GM18498 (cell line): ENCODE results near the gene EPS8L1.

ENCODE experiments used
- ATAC-seq: cut with Tn5 transposase; IDR thresholded peaks from one replicate; pipeline ENCODE4 v1.9.1; 2021; ENCODE audit warnings: mild to moderate bottlenecking, moderate library complexity; ENCODE audit not compliant: unreplicated experiment

EPS8L1 gene

DNA sequence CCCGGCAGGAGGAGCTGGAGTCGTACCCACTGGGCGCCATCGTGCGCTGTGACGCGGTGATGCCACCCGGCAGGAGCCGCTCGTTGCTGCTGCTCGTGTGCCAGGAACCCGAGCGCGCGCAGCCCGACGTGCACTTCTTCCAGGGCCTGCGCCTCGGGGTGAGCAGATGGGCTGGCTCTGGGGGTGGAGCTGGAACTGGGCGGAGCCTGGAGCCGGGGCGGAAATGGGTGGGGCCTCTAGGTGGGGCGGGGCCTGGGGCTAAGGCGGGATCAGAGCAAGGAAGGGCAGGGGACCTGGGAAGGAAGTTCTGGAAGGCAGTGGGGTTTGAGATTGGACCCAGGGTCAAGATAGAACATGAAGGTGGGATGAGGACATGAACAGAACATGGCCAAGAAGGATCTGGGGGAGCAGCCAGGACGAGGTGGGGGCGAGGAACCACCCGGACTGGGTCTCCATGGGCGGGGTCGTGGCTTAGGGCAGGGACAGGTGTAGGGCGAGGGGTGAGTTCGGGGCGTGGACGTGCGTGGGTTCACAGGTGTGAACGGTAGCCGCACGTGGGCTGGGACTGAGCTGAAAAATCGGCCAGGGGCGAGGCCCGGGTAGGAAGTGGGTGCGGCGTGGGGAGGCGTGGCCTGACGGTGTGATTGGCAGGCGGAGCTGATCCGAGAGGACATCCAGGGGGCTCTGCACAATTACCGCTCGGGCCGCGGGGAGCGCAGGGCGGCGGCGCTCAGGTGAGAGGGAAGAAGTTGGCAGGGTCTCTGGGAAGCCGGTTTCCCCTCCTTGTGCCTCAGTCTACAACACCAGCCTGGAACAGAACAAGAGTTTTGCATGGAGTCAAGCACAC is 4.7 kb downstream of the EPS8L1 start:
- no peak for ATAC-seq

DNA sequence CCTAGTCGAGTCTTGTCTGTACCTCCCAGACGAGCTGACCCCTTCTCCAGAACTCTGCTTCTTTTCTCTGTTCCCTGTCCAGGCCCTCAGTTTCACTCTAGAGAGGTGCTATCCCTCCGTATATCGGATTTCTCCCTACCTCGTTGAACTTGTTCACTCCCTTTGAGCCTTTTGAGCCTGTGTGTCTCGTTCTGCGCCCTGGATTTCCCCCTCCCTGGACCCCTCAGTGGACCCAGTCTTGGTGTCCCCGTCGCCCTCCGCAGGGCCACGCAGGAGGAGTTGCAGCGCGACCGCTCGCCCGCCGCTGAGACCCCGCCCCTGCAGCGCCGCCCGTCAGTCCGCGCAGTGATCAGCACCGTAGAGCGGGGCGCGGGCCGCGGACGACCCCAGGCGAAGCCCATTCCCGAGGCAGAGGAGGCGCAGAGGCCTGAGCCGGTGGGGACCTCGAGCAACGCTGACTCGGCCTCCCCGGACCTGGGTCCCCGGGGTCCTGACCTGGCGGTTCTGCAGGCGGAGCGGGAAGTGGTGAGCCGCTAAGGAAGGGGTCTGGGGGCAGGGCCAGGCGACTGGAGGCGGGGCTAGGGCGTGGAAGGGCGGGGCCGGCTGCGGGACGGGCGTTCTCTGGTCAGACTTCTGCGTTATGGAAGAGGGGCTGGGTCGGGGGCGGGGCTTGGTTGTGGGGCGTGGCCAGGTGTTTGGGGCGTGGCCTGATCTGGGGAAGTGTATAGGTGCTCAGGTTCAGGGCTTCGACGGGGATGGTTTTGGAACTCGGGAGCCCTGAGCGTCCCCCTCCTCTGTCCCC is 5.5 kb downstream of the EPS8L1 start:
- ATAC-seq, result peak; percentile 69

DNA sequence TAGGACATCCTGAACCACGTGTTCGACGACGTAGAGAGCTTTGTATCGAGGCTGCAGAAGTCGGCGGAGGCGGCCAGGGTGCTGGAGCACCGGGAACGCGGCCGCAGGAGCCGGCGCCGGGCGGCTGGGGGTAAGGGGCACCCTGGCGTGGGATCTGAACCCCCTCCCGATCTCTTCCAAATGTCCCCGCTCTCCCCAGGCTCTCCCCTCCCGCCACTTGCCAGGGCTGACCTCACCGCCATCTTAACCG is 6.0 kb downstream of the EPS8L1 start:
- ATAC-seq, result no peak

DNA sequence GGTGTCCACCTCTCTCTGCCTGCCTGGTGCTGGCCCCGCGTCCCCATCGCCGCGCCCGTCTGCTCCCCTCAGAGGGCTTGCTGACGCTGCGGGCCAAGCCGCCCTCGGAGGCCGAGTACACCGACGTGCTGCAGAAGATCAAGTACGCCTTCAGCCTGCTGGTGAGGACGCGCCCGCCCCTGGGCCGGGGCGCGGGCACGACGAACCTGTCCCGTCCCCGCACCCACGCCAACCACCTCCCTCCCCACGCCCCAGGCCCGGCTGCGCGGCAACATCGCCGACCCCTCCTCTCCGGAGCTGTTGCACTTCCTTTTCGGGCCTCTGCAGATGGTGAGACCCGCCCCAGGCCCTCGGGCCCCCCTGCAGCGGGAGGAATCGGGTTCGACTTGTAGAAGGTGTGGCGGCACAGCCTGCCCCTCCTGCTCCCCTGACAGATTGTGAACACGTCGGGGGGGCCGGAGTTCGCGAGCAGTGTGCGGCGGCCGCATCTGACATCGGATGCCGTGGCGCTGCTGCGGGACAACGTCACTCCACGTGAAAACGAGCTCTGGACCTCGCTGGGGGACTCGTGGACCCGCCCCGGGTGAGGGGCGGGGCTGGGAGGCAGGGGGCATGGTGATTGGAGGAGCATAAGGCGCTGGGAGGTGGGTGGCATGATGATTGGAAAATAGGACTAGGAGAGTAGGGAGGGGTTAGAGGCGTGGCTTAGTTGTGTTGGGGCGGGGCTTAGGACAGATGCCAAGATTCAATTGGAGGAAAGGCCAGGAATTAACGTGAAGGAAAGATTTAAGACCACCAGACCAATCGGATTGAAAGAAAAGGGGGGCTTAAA is 6.6 kb downstream of the EPS8L1 start:
- ATAC-seq, result no peak

DNA sequence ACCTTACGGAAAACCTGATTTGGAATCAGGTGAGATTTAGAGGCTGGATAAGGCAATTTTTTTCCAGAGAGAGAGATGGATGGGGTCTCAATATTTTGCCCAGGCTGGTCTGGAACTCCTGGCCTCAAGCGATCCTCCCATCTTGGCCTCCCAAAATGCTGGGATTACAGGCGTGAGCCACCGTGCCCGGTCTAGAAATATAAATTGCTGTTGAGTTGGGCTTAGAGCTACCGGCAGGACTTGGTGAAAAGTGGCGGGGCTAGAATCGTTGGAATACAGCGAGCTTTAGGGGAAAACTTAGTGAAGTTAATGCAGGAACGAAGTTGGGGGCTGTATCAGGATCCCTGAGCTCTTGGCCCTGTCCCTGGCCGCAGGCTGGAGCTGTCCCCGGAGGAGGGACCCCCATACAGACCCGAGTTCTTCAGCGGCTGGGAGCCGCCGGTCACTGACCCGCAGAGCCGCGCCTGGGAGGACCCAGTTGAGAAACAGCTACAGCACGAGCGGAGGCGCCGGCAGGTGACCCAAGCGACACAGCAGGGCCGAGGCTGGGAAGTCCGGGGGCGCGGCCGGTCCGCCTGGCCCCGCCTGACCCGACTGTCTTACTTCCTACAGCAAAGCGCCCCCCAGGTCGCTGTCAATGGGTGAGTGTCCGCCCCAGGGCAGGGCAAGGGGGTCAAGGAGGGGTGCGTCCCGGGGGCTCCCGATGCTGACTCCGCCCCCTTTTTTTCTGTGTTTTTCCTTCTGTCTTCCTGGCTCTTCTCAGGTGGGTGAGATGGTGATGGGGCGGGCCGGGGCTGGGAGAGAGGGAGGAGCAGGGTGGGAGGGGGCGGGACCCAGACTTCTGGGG is 7.6 kb downstream of the EPS8L1 start:
- no peak for ATAC-seq

DNA sequence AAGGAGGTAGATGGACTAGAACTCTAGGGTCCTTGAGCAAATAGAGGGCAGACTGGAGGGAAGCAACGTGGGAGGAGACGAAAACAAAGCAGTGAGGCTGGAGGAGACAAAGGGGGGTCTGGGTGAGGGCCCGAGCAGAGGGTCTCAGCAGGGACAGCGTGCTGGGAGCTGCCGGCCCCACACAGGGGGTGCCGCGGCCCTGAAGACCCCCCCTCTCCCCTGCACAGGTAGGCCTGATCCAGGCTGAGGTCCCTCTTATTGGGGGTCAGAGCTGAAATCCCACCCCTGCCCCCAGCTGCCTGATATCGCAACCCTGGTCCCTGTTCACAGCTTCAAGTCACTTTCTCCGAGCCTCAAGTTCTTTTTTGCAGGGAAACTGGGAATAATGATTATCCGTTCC is 8.7 kb downstream of the EPS8L1 start:
- no peak for ATAC-seq

DNA sequence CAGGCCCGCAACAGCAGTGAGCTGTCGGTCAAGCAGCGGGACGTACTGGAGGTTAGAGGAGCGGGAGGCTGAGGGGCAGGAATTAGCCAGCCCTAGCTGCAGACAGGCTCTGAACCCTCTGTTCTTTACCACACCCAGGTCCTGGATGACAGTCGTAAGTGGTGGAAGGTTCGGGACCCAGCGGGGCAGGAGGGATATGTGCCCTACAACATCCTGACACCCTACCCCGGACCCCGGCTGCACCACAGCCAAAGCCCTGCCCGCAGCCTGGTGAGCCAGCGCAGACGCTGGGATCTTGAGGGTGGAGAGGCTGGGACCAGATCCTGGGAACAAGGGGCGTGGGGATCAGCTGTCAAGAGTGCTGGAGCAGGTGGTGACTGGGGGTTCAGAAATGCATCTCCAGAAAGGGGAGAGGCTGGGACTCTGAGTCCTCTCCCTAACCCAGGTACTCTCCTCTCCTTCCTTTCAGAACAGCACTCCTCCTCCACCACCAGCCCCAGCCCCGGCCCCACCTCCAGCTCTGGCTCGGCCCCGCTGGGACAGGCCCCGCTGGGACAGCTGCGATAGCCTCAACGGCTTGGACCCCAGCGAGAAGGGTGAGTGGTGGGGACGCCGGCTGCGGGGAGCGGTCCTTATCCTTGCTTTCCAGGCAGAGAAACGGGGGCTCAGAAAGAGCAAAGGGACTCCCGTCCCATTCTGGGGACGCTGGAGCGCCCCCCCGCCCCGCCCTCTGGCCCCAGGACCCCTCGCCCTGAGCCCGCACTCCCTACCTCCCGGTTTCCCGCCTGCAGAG is 10.4 kb downstream of the EPS8L1 start:
- ATAC-seq, result no peak

DNA sequence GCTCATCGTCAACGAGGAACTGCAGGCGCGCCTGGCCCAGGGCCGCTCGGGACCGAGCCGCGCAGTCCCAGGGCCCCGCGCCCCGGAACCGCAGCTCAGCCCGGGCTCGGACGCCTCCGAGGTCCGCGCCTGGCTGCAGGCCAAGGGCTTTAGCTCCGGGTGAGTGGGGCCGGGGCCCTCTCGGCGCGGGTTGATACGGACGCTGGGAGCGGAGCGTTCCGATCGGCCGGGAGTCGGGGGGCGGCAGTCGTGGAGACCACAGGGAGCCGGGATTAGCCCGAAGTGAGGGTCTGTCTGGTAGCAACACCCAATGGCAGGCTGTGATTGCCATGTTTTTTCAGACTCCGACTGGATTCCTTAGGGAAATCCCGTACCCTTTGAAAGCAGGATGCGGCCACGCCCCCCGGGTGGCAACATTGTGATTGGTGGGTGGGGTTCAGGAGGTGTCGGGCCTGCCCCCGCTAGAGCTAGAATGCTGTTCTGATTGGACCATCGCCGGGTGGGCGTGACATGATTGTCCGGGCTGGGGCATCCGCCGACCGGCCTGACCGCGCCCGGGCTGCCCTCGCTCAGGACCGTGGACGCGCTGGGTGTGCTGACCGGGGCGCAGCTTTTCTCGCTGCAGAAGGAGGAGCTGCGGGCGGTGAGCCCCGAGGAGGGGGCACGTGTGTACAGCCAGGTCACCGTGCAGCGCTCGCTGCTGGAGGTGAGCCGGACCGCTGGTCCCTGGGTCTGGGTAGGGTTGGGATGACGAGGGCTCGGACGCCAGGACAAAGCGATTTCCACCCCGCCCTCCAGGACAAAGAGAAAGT is 11.3 kb downstream of the EPS8L1 start:
- ATAC-seq, result peak; percentile 48

DNA sequence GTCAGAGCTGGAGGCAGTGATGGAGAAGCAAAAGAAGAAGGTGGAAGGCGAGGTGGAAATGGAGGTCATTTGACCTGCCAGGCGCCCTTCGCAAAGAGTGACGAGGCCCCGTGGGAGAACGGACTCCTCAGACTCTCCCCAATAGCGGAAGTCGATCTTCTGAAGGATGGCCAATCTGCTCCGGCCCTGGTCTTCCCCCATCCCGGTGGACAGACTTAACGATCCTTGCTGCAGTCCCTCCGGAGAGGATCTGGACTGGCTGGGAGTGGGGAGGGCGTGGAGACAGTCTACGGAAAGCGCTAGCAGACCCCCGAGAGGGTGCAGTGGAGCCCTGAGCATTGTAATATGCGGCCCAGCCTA is 11.9 kb downstream of the EPS8L1 start:
- no peak for ATAC-seq

DNA sequence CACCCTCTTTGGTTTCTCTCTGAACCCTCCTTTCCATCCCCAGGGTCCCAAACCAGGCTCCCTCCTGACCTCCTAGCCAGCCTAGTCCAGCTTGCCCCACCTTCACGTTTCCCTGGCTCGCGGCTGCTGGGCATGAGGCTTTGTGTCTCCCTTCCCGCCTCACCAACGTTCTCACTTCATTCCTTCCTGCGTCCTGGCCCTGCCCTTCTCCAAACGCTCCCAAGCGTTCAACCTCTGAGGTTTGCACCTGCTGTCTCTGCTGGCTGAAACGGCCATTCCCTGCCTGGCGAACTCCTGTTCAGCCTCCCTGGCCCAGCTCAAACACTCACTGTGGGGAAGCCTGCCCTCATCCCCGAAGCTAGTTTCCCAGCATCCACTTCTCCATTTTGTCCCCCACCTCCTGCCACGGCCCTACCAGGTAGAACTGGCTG is 12.4 kb downstream of the EPS8L1 start:
- no peak for ATAC-seq

DNA sequence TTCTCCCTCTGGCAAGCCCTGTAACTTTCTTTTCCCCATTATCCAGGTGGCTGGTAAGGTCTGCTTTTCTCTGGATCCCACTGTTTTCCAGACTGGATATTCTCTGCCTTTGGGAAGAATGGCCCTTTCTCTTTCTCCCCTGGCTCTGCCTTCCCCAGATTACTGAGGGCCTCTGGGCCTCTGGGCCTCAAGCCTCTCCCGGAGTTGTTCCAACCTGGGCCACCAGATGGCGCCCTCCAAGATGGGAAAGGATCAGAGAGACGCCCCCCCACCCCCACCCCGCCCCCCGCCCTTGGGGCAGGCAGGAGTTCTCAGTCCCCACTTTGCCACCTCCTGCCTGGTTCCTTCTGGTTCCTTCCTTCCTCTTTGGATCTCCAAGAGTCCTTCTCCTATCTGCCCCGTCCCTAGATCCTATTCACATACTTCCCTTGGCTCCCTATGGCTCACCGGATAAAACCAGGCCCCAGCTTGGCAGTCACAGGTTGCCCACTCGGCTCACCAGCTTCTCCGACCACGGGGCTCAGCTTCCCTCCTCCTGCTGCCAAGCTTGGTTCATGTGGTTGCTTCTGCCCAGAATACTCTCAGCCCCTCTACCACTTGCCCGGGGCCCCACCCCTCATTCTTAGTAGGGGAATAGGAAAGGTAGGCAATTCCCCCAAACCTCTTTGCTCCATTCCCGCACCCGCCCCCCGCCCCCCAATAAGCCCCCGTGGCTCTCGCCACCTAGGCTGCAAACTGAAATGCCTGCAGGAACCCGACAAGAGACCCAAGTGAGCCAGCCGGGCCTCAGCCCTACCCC is 13.1 kb downstream of the EPS8L1 start:
- ATAC-seq, result no peak

DNA sequence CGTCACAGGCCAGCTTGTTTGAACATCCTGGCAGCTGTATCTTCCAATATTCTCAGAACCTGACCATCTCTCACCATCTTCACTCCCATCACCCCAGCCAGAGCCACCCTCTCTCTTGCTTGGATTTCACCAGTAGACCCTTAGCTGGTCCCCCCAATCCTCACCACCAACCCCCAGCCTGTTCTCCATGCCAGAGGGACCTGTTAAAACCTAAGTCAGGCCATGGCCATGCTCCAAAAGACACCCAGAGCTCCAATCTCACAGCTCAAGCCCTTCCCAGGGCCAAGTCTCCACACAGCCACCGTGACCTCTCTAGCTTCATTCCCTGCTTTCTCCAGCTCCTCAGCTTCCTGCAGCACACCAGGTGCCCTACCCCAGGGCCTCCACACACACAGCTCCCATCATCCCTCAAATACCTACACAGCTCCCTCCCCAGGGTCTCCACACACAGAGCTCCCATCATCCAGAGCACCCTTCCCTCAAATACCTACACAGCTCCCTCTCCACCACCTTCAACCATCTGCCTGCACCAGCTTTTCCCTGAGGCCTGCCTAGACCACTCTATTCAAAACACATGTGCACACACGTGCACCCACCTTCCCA is 13.8 kb downstream of the EPS8L1 start:
- ATAC-seq, result no peak

DNA sequence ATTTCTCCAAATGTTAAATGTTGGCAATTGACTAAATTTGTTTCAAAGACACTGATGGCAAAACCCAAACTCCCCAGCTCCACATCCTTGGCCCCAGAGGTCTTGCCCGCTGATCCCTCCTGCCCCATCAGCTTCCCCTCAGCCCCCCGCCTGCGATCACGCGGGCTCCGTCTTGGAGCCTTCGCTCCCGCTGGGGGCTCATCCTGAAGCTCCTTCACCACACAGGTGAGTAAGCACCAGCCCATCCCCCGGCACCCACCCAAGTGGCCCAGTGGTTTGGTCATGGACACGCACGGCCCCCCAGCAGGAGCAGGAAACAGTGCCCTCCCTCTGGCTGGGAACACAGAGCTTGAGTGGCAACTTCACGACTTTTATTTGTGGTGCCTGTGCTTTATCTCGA is 14.9 kb downstream of the EPS8L1 start:
- ATAC-seq, result no peak

DNA sequence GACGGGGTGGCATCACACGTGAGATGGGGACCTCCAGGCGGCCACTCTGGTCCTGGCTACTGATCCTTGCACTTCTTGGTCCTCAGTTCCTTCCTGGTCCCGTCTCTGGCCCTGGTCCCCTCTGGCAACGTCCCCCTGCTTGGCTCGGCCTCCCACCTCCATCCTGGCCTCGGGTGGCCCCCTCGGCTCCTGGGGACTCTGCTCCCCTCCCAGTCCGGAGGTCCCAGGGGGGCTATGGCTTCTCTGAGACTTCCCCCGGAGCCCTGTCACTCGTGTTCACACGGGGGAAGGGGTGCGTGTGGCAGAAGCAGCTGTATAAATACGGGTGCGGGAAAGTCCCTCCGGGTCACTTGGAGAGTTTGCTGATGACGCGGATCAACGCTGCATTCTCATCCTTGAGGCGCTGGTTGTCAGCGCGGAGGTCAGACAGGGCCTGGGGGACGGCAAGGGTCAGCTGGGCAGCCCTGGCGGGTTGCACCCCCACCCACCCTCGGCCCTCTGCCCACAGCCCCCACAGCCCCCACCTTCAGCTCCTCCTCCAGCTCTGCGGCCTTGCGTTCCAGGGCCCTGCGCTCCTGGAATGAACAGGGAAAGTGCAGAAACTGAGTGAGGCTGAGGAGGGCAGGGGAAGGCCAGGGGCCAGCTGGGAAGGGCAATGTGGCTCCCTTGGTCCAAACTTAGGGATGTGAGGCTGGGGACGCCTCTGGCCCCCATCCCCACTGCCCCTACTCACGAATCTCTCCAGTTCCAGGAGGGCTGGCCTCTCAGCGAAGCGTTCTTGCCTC is 15.6 kb downstream of the EPS8L1 start:
- ATAC-seq, result no peak

DNA sequence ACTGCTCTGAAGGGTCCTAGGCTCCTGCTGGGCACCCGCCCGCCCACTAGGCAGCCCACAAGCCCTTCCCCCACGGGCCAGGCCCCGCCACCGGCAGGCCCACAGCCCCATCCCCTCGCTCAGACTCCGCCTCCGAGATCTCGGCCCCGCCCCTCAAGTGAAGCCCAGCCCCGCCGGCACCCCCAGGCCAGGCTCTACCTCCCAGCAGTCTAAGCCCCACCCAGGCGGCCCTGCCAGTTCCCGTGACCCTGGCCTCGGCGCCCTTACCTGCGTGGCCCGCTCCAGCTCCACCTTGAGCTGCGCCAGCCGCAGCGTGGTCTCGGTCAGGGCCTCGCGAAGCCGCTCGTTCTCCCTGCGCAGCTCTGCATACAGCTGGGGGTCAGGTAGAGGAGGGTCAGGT is 16.3 kb downstream of the EPS8L1 start:
- no peak for ATAC-seq

DNA sequence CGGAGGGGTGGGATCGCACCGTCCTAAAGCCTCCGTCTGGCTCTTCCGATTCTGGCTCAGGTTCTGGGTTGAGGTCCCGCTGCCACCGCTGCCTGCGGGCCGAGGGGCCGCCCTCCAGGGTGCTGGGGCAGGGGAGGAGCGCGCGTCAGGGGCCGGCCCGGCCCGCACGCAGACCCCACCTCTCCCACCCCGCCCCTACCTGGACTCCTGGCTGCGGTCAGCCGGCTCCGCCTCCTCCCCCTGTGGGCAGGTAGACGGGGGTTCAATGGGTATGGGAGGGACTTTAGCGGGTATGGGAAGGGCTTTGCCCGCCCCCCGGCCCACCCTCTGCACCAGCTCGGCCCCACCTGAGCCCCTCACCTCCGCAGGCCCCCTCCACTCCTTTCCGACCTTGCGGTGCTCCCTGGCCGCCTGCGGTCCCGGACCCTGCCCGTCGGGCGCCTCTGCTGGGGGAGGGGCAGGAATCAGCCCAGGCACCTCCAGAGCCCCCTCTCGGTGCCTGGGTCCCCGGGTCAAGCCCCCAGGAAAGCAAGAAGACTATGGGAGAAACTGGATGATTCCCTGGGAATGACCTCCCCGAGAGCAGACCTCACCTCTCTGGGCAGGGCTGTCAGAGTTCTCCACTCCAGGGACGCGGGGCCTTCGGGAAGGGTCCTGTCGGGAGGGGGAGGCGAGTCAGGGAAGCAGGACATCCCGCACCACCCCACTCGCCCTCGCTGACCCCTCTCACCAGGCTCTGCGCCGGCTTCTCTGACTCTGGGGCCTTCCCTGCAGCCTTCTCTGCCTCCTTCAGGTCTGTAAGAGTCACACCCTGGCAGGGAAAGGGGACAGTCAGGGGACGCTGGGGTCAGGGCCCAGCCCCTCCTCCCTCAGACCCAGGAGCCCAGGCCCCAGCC is 17.0 kb downstream of the EPS8L1 start:
- ATAC-seq, result no peak
